B cell (primary cell): Measurements from ENCODE around the gene PRKN. TPM values are rescaled to one million over a fixed set of nuclear protein-coding genes. Genes with fewer than 3 reads are reported as not detected.
A peak's percentile ranks its signal among the peaks of the same experiment; 100 is the strongest.

ENCODE experiments used
- ATAC-seq: fragments of 200-7000 bp; cut with Tn5 transposase; one replicate; pipeline ENCODE4 v1.10.0; 2021; ENCODE audit warnings: low read depth, mild to moderate bottlenecking, moderate number of reproducible peaks, moderate library complexity
- CTCF ChIA-PET: fragments of 350-600 bp; sonication (Branson Sonifier 250); formaldehyde crosslinking; loops from one replicate; lab custom pipeline; 2021; ENCODE audit warnings: antibody characterized with exemption, inconsistent platforms; lab: Charles Lee
- POLR2A ChIA-PET: fragments of 350-600 bp; sonication (Branson Sonifier 250); formaldehyde crosslinking; loops from one replicate; lab custom pipeline; 2021; ENCODE audit warnings: antibody characterized with exemption; lab: Charles Lee
- DNase-seq: peaks from one replicate; pipeline ENCODE4 v3.0.0; 2013
- H2AFZ ChIP-seq: 2 replicates; pipeline ENCODE4 v1.6.1; 2012; ENCODE audit warnings: mild to moderate bottlenecking, low read depth, low read length; ENCODE audit not compliant: insufficient read depth, poor library complexity, severe bottlenecking
- H3K27ac ChIP-seq, 2 donors: 1 replicate in 1 of 2; 2 replicates in 1 of 2; pipeline ENCODE4 v1.5.1; 2012 to 2013; ENCODE audit warnings: low read length in 2 of 2, mild to moderate bottlenecking in 2 of 2, moderate library complexity in 1 of 2
- H3K27me3 ChIP-seq, 4 experiments: fragments of 200-600 bp in 1 of 4; sonication (generic) in 1 of 4; replicated peaks in 1 of 4; 1 replicate in 2 of 4; 2 replicates in 2 of 4; pipeline versions ENCODE4 v1.6.1 to v1.7.0; 2013 to 2016; ENCODE audit warnings: low read length in 3 of 4, mild to moderate bottlenecking in 2 of 4, mixed read lengths in 1 of 4, moderate library complexity in 1 of 4; ENCODE audit not compliant: insufficient read depth in 4 of 4, control insufficient read depth in 3 of 4; ENCODE audit errors: control extremely low read depth in 1 of 4
- H3K36me3 ChIP-seq, 2 experiments: replicated peaks in 1 of 2; 1 replicate in 1 of 2; 2 replicates in 1 of 2; pipeline versions ENCODE4 v1.6.1 to v1.7.1; 2013; ENCODE audit warnings: low read length in 1 of 2; ENCODE audit not compliant: insufficient read depth in 2 of 2, control insufficient read depth in 1 of 2; ENCODE audit errors: control extremely low read depth in 1 of 2, extremely low read depth in 1 of 2
- H3K4me1 ChIP-seq, 2 donors: fragments of 200-600 bp in 1 of 2; sonication (generic) in 1 of 2; 1 replicate in 1 of 2; 2 replicates in 1 of 2; pipeline versions ENCODE4 v1.5.1 to v1.6.1; 2013 to 2017; ENCODE audit warnings: low read length in 2 of 2; ENCODE audit not compliant: control insufficient read depth in 2 of 2, insufficient read depth in 2 of 2
- H3K4me2 ChIP-seq: replicated peaks from 2 replicates; pipeline ENCODE3; 2012; ENCODE audit warnings: mild to moderate bottlenecking, low read depth, low read length; ENCODE audit not compliant: poor library complexity, severe bottlenecking
- H3K4me3 ChIP-seq, 5 experiments: fragments of 200-600 bp in 1 of 5; sonication (generic) in 1 of 5; 1 replicate in 3 of 5; 2 replicates in 2 of 5; pipeline versions ENCODE4 v1.5.1 to v1.7.0; 2011 to 2016; ENCODE audit warnings: low read length in 4 of 5, mild to moderate bottlenecking in 4 of 5, low read depth in 2 of 5, control low read depth in 1 of 5, moderate library complexity in 1 of 5; ENCODE audit not compliant: insufficient read depth in 1 of 5; ENCODE audit errors: control extremely low read depth in 1 of 5, extremely low read depth in 1 of 5
- H3K79me2 ChIP-seq: fragments of 200-600 bp; sonication (generic); one replicate; pipeline ENCODE4 v1.6.0; 2016; ENCODE audit warnings: low read length; ENCODE audit not compliant: control insufficient read depth, insufficient read depth
- H3K9ac ChIP-seq: fragments of 200-600 bp; sonication (generic); 2 replicates; pipeline ENCODE4 v1.6.1; 2017; ENCODE audit warnings: mild to moderate bottlenecking, low read length, moderate library complexity
- H3K9me3 ChIP-seq, 3 donors: one replicate each; pipeline versions ENCODE4 v1.6.1 to v1.7.1; 2013; ENCODE audit warnings: low read length in 2 of 3; ENCODE audit not compliant: control insufficient read depth in 2 of 3, insufficient read depth in 1 of 3; ENCODE audit errors: control extremely low read depth in 1 of 3
- H4K20me1 ChIP-seq: 2 replicates; pipeline ENCODE4 v1.6.0; 2012; ENCODE audit warnings: mild to moderate bottlenecking, low read length; ENCODE audit not compliant: insufficient read depth, control insufficient read depth, poor library complexity, severe bottlenecking
- H3K27ac Mint-ChIP-seq: one replicate; pipeline ENCODE4 v1.8.0; 2021; ENCODE audit warnings: mixed read lengths
- H3K27me3 Mint-ChIP-seq: one replicate; pipeline ENCODE4 v1.8.0; 2021; ENCODE audit warnings: mixed read lengths
- H3K4me1 Mint-ChIP-seq: one replicate; pipeline ENCODE4 v1.8.0; 2021; ENCODE audit warnings: mixed read lengths
- H3K4me3 Mint-ChIP-seq: one replicate; pipeline ENCODE4 v1.8.0; 2021; ENCODE audit warnings: mixed read lengths
- H3K9me3 Mint-ChIP-seq: one replicate; pipeline ENCODE4 v1.8.0; 2022; ENCODE audit warnings: mixed read lengths; ENCODE audit not compliant: insufficient read depth
- EZH2 ChIP-seq: IDR thresholded peaks from 2 replicates; pipeline ENCODE4 v1.6.1; 2012; ENCODE audit warnings: borderline replicate concordance, low read depth, mild to moderate bottlenecking, moderate library complexity, low read length; ENCODE audit not compliant: insufficient read depth, poor library complexity, severe bottlenecking
- WGBS: methylation state at CpG from one replicate; pipeline ENCODE4 v1.1.5; 2013; ENCODE audit warnings: missing lambda C conversion rate; ENCODE audit not compliant: insufficient coverage; 5-methylcytosine and 5-hydroxymethylcytosine counted together
- intact Hi-C: fragments of 100-400 bp; cut with micrococcal nuclease; formaldehyde crosslinking; loops from one replicate; pipeline ENCODE4 v1.10.0; 2022
- polyA plus RNA-seq: library from polyadenylated mRNA; depleted of rRNA; stranded (reverse); fragments of >200 nt; gene quantifications from 2 replicates; pipeline ENCODE4 v1.2.3, GENCODE V29; 2012
- total RNA-seq, 2 donors: library from RNA; stranded (reverse); fragments of 120-200 nt in 1 of 2; gene quantifications; 1 replicate in 1 of 2; 2 replicates in 1 of 2; pipeline versions ENCODE4 v1.2.3 to v1.2.4, GENCODE V29; 2013 to 2022
- TF ChIP-seq, protein P1 (sequence below): fragments of 200-600 bp; IDR thresholded peaks from one replicate; pipeline ENCODE4 v1.8.0; 2022; ENCODE audit warnings: antibody characterized with exemption, mild to moderate bottlenecking

PRKN gene
- total and polyA plus RNA-seq, 2 donors (not counting 1 experiment from before 2014, with no cell fraction given), result 1.6 to 6.2 TPM

DNA sequence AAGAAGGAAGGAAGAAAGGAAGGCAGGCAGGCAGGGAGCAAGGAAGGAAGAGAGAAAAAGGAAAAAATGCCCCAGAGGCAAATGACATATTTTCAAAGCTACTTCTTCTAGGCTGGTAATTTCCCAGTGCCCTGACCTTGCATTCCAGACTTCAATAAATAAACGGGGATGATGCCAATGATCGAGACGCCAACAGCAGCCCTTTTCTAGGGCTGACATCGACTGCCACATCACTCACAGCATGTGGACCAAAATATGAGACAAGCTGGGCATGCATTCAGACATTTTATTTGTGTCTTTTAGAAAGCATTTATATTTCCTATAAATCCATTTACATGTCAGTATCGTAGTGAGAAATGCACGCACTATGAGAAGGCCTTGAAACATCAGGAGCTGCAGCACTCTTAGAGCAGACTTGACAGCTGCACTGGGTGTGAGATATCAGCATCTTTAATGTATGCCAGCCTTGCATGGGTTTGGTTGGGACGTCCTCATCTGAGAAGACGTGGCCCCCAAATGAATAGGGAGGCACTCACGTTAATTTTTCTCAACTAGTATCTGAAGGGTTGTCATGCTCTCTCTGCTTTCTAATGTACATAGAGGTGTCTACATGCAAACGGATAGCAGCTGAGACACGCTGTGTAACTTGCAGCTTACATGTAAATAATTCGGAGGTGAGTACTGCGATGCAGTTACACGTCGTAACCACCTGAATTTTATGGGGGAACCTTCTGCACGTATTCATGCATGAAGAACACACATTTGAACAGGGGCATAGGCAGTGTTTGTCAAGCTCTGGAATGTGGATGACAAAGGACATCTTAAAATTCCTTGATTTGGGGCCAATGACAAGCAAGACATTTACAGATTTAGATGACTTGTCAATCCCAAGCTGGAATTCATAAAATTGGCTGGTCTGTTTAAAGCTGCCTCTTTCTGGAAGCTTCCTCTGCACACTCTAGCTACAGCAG, 1304.6 kb downstream of the PRKN start:
- WGBS, result 93% methylated on average over 16 of the region's 16 CpGs
- intact Hi-C loops, result no loop called here
- Histone ChIP-seq H3K9me3 (no peaks in the 10 kb centered on the region), H3K27me3 (no peaks in the 10 kb centered on the region), H4K20me1 (no peaks in the 10 kb centered on the region), H3K4me2 (no peak overlapping the region), H3K36me3 (no peaks in the 10 kb centered on the region), H3K9ac (no peak overlapping the region), H3K4me3 (no peak overlapping the region), H3K79me2 (no peaks in the 10 kb centered on the region), H3K4me1 (no peaks in the 10 kb centered on the region), H2AFZ (no peak overlapping the region), H3K27ac (no peak overlapping the region)
- no peaks in the 10 kb centered on the region for H3K9me3 Mint-ChIP-seq
- no peaks in the 10 kb centered on the region for H3K4me1 Mint-ChIP-seq
- CTCF ChIA-PET, result interaction anchor here (0.6 kb wide), 1 partner anchor 10 kb away, joined by 3 read pairs; no protein-coding TSS in a partner anchor
- no peak for TF ChIP-seq EZH2
- TF ChIP-seq, protein P1, sequence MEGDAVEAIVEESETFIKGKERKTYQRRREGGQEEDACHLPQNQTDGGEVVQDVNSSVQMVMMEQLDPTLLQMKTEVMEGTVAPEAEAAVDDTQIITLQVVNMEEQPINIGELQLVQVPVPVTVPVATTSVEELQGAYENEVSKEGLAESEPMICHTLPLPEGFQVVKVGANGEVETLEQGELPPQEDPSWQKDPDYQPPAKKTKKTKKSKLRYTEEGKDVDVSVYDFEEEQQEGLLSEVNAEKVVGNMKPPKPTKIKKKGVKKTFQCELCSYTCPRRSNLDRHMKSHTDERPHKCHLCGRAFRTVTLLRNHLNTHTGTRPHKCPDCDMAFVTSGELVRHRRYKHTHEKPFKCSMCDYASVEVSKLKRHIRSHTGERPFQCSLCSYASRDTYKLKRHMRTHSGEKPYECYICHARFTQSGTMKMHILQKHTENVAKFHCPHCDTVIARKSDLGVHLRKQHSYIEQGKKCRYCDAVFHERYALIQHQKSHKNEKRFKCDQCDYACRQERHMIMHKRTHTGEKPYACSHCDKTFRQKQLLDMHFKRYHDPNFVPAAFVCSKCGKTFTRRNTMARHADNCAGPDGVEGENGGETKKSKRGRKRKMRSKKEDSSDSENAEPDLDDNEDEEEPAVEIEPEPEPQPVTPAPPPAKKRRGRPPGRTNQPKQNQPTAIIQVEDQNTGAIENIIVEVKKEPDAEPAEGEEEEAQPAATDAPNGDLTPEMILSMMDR, result no peak
- H3K4me3 Mint-ChIP-seq, result no peak overlapping the region
- peaks cover 7% of the 10 kb centered on the region for H3K27me3 Mint-ChIP-seq
- ATAC-seq, result no peak
- H3K27ac Mint-ChIP-seq, result no peak overlapping the region
- POLR2A ChIA-PET, result no interaction called here
- no peak for DNase-seq

DNA sequence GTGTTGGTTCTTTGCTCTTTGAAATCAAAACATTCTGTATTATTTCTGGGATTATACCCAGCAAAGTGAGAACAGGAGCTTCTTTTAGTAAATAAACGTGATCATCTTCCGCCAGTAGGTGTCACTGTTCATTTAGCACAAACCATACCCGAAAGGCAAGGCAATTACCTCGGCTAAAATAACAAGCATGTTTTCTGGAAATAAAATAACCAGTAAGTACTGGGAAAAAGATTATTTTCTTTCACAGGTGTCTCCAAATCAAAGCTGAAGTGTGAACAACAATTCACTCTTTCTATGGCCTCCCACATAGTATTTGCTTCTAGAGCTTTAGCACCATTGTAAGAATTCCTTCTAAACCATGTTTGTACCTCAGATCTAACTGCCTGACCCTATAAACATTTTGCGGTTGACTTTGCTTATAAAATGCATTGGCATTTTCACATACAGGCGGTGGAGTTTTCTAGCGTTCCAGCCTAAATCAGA, 1309.1 kb downstream of the PRKN start:
- H3K9me3 Mint-ChIP-seq, result no peaks in the 10 kb centered on the region
- Histone ChIP-seq H3K27ac (no peak overlapping the region), H3K9ac (no peak overlapping the region), H3K27me3 (no peaks in the 10 kb centered on the region), H2AFZ (no peak overlapping the region), H3K4me3 (no peak overlapping the region), H3K9me3 (no peaks in the 10 kb centered on the region), H4K20me1 (no peaks in the 10 kb centered on the region), H3K4me1 (no peaks in the 10 kb centered on the region), H3K36me3 (no peaks in the 10 kb centered on the region), H3K4me2 (no peak overlapping the region), H3K79me2 (no peaks in the 10 kb centered on the region)
- H3K4me3 Mint-ChIP-seq, result no peak overlapping the region
- WGBS, result no CpG with 5 or more reads among the region's 7 CpGs
- ChIA-PET CTCF (interaction anchor here (0.6 to 1.9 kb wide), 10 partner anchors 8 to 394 kb away, joined by 3 to 8 read pairs (median 4); no protein-coding TSS in a partner anchor), POLR2A (no interaction called here)
- H3K27me3 Mint-ChIP-seq, result peaks cover 18% of the 10 kb centered on the region
- TF ChIP-seq EZH2, result no peak
- TF ChIP-seq, protein P1, result peak; percentile 79
- no peak overlapping the region for H3K27ac Mint-ChIP-seq
- ATAC-seq (no peak), DNase-seq (peak; percentile 48)
- no peaks in the 10 kb centered on the region for H3K4me1 Mint-ChIP-seq
- intact Hi-C loops, result no loop called here
